Panc1 (cell line): ENCODE results near the gene BTN2A1.

Experiments used
- POLR2AphosphoS5 ChIP-seq: IDR thresholded peaks from 2 replicates; pipeline ENCODE4 v1.6.1; 2012; ENCODE audit warnings: mild to moderate bottlenecking, low read depth, low read length, moderate library complexity
- SIN3A ChIP-seq: IDR thresholded peaks from 2 replicates; pipeline ENCODE4 v1.6.1; 2012; ENCODE audit warnings: low read depth, mild to moderate bottlenecking, low read length, moderate library complexity, borderline replicate concordance; ENCODE audit not compliant: insufficient read depth
- TCF7L2 ChIP-seq: IDR thresholded peaks from 2 replicates; pipeline ENCODE4 v1.6.1; 2011; ENCODE audit warnings: mild to moderate bottlenecking, low read depth, low read length, inconsistent platforms
- TF ChIP-seq, protein P1 (sequence below): fragments of 450-650 bp; IDR thresholded peaks from 2 replicates; pipeline ENCODE4 v1.5.1; 2017; ENCODE audit warnings: mild to moderate bottlenecking
- TF ChIP-seq, protein P2 (sequence below), 2 experiments: IDR thresholded peaks; 2 replicates each; pipeline ENCODE4 v1.6.1; 2011 to 2012; ENCODE audit warnings: low read depth in 2 of 2, control low read depth in 1 of 2, low read length in 1 of 2, mild to moderate bottlenecking in 1 of 2, moderate library complexity in 1 of 2; ENCODE audit not compliant: insufficient read depth in 1 of 2

DNA sequence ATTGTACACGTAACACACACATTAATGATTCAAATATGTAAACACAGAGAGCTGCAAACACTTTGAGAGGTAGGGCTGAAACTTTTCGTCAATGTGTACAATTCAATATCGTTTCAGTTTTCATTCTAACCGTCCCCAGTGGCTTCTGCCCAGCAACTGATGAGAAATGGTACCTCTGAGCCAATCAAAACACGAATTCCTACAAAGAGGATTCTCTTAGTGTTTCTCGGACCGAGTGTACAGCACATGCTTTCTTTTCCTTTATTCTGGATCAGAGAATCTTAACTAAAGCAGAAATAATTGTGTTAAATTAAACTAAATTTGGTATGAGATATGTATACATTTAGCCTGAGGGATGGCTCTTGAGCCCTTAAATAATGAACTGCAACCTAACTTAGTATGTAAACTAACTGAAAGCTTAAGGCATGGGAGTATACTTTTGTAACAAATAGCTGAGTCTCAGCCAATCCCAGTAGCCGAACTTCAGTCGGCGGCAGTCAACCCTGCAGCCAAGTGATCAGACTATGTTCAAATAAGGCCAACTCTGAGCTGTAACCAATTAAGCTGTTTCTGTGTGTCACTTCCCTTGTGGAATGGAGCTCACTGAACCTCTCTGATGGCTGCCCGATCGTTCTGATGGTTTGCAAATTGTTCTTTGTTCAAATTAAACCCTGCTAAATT is 16.1 kb downstream of the BTN2A1 start:
- TF ChIP-seq, protein P1, sequence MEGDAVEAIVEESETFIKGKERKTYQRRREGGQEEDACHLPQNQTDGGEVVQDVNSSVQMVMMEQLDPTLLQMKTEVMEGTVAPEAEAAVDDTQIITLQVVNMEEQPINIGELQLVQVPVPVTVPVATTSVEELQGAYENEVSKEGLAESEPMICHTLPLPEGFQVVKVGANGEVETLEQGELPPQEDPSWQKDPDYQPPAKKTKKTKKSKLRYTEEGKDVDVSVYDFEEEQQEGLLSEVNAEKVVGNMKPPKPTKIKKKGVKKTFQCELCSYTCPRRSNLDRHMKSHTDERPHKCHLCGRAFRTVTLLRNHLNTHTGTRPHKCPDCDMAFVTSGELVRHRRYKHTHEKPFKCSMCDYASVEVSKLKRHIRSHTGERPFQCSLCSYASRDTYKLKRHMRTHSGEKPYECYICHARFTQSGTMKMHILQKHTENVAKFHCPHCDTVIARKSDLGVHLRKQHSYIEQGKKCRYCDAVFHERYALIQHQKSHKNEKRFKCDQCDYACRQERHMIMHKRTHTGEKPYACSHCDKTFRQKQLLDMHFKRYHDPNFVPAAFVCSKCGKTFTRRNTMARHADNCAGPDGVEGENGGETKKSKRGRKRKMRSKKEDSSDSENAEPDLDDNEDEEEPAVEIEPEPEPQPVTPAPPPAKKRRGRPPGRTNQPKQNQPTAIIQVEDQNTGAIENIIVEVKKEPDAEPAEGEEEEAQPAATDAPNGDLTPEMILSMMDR: no peak
- TF ChIP-seq, protein P2, sequence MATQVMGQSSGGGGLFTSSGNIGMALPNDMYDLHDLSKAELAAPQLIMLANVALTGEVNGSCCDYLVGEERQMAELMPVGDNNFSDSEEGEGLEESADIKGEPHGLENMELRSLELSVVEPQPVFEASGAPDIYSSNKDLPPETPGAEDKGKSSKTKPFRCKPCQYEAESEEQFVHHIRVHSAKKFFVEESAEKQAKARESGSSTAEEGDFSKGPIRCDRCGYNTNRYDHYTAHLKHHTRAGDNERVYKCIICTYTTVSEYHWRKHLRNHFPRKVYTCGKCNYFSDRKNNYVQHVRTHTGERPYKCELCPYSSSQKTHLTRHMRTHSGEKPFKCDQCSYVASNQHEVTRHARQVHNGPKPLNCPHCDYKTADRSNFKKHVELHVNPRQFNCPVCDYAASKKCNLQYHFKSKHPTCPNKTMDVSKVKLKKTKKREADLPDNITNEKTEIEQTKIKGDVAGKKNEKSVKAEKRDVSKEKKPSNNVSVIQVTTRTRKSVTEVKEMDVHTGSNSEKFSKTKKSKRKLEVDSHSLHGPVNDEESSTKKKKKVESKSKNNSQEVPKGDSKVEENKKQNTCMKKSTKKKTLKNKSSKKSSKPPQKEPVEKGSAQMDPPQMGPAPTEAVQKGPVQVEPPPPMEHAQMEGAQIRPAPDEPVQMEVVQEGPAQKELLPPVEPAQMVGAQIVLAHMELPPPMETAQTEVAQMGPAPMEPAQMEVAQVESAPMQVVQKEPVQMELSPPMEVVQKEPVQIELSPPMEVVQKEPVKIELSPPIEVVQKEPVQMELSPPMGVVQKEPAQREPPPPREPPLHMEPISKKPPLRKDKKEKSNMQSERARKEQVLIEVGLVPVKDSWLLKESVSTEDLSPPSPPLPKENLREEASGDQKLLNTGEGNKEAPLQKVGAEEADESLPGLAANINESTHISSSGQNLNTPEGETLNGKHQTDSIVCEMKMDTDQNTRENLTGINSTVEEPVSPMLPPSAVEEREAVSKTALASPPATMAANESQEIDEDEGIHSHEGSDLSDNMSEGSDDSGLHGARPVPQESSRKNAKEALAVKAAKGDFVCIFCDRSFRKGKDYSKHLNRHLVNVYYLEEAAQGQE (IDR thresholded peaks at IDR 0.05; ENCODE audit: insufficient read depth in 1 of 2, low read depth in 2 of 2, low read length in 1 of 2): peak in 1 of 2 experiments; percentile 27; a peak in 1 of 4 replicates
- TF ChIP-seq TCF7L2 (no peak), SIN3A (no peak), POLR2AphosphoS5 (no peak)
